ENCODE data around the gene ZNF70.

The ZNF70 gene

GRCh38 chr22:23783265-23784150 is 32.6 kb upstream of the ZNF70 start:
- Mint-ChIP-seq H3K36me3 (ENCODE audit: low read depth) (no peaks in the 10 kb centered on the region), H3K9me3 (no peaks in the 10 kb centered on the region), H3K4me1 (ENCODE audit: low read depth) (peaks cover 14% of the 10 kb centered on the region), H3K27ac (no peak overlapping the region), H3K4me3 (no peak overlapping the region), H3K27me3 (peaks cover 4% of the 10 kb centered on the region)
- intact Hi-C loops (cut with micrococcal nuclease) = loop anchor here (10.0 kb wide), 1 partner anchor 131 kb away; no protein-coding TSS in a partner anchor

GRCh38 chr22:23782703-23783102 is 31.8 kb upstream of the ZNF70 start:
- H3K4me1 Mint-ChIP-seq (ENCODE audit: low read depth) = peaks cover 10% of the 10 kb centered on the region
- no peak overlapping the region for H3K27ac Mint-ChIP-seq
- intact Hi-C loops (cut with micrococcal nuclease) = loop anchor here (10.0 kb wide), 1 partner anchor 132 kb away; no protein-coding TSS in a partner anchor
- H3K4me3 Mint-ChIP-seq = no peak overlapping the region
- H3K27me3 Mint-ChIP-seq = peaks cover 4% of the 10 kb centered on the region
- H3K36me3 Mint-ChIP-seq (ENCODE audit: low read depth) = no peaks in the 10 kb centered on the region
- H3K9me3 Mint-ChIP-seq = no peaks in the 10 kb centered on the region

- H3K9me3 Mint-ChIP-seq = no peaks in the 10 kb centered on the region
- H3K4me1 Mint-ChIP-seq (ENCODE audit: low read depth) = peaks cover 5% of the 10 kb centered on the region
- no peak overlapping the region for H3K4me3 Mint-ChIP-seq
- peaks cover 4% of the 10 kb centered on the region for H3K27me3 Mint-ChIP-seq
- H3K27ac Mint-ChIP-seq = no peak overlapping the region
- intact Hi-C loops (cut with micrococcal nuclease) = loop anchor here (10.0 kb wide), 1 partner anchor 133 kb away; no protein-coding TSS in a partner anchor
- no peaks in the 10 kb centered on the region for H3K36me3 Mint-ChIP-seq (ENCODE audit: low read depth)
These were observed 31.3 kb upstream of the ZNF70 start for GRCh38 chr22:23782252-23782651.

GRCh38 chr22:23781511-23782183 is 30.7 kb upstream of the ZNF70 start:
- Mint-ChIP-seq H3K27ac (no peak overlapping the region), H3K4me3 (no peak overlapping the region), H3K9me3 (no peaks in the 10 kb centered on the region), H3K27me3 (peaks cover 4% of the 10 kb centered on the region), H3K4me1 (ENCODE audit: low read depth) (peaks cover 3% of the 10 kb centered on the region), H3K36me3 (ENCODE audit: low read depth) (no peaks in the 10 kb centered on the region)
- intact Hi-C loops (cut with micrococcal nuclease) = loop anchor here (10.0 kb wide), 1 partner anchor 133 kb away; no protein-coding TSS in a partner anchor

GRCh38 chr22:23781065-23781464 is 30.2 kb upstream of the ZNF70 start:
- intact Hi-C loops (cut with micrococcal nuclease) = loop anchor here (10.0 kb wide), 1 partner anchor 134 kb away; no protein-coding TSS in a partner anchor
- Mint-ChIP-seq H3K4me1 (ENCODE audit: low read depth) (no peaks in the 10 kb centered on the region), H3K27me3 (peaks cover 4% of the 10 kb centered on the region), H3K4me3 (no peak overlapping the region), H3K36me3 (ENCODE audit: low read depth) (no peaks in the 10 kb centered on the region), H3K27ac (no peak overlapping the region), H3K9me3 (no peaks in the 10 kb centered on the region)

- Mint-ChIP-seq H3K36me3 (ENCODE audit: low read depth) (no peaks in the 10 kb centered on the region), H3K27ac (no peak overlapping the region), H3K9me3 (no peaks in the 10 kb centered on the region), H3K4me3 (no peak overlapping the region), H3K4me1 (ENCODE audit: low read depth) (no peaks in the 10 kb centered on the region), H3K27me3 (peaks cover 4% of the 10 kb centered on the region)
- intact Hi-C loops (cut with micrococcal nuclease) = loop anchor here (10.0 kb wide), 1 partner anchor 135 kb away; no protein-coding TSS in a partner anchor
These were observed 29.3 kb upstream of the ZNF70 start for GRCh38 chr22:23780146-23780748.

- Mint-ChIP-seq H3K9me3 (no peaks in the 10 kb centered on the region), H3K36me3 (ENCODE audit: low read depth) (no peaks in the 10 kb centered on the region), H3K4me3 (no peak overlapping the region), H3K27ac (no peak overlapping the region), H3K4me1 (ENCODE audit: low read depth) (no peaks in the 10 kb centered on the region), H3K27me3 (peaks cover 8% of the 10 kb centered on the region)
- intact Hi-C loops (cut with micrococcal nuclease) = loop anchor here (10.0 kb wide), 1 partner anchor 135 kb away; no protein-coding TSS in a partner anchor
These were observed 28.8 kb upstream of the ZNF70 start for GRCh38 chr22:23779731-23780130.

- peaks cover 11% of the 10 kb centered on the region for H3K27me3 Mint-ChIP-seq
- H3K36me3 Mint-ChIP-seq (ENCODE audit: low read depth) = no peaks in the 10 kb centered on the region
- no peaks in the 10 kb centered on the region for H3K4me1 Mint-ChIP-seq (ENCODE audit: low read depth)
- H3K4me3 Mint-ChIP-seq = no peak overlapping the region
- intact Hi-C loops (cut with micrococcal nuclease) = no loop called here
- no peaks in the 10 kb centered on the region for H3K9me3 Mint-ChIP-seq
- no peak overlapping the region for H3K27ac Mint-ChIP-seq
These were observed 28.2 kb upstream of the ZNF70 start for GRCh38 chr22:23779083-23779482.

- intact Hi-C loops (cut with micrococcal nuclease) = no loop called here
- H3K36me3 Mint-ChIP-seq (ENCODE audit: low read depth) = no peaks in the 10 kb centered on the region
- H3K27me3 Mint-ChIP-seq = peaks cover 16% of the 10 kb centered on the region
- no peaks in the 10 kb centered on the region for H3K9me3 Mint-ChIP-seq
- H3K4me3 Mint-ChIP-seq = no peak overlapping the region
- H3K4me1 Mint-ChIP-seq (ENCODE audit: low read depth) = no peaks in the 10 kb centered on the region
- H3K27ac Mint-ChIP-seq = no peak overlapping the region
These were observed 27.6 kb upstream of the ZNF70 start for GRCh38 chr22:23778577-23778900.

- no peaks in the 10 kb centered on the region for H3K9me3 Mint-ChIP-seq
- no peaks in the 10 kb centered on the region for H3K36me3 Mint-ChIP-seq (ENCODE audit: low read depth)
- intact Hi-C loops (cut with micrococcal nuclease) = no loop called here
These were observed 27.1 kb upstream of the ZNF70 start for GRCh38 chr22:23777776-23778576.

GRCh38 chr22:23775779-23776375 is 25.0 kb upstream of the ZNF70 start:
- Mint-ChIP-seq H3K27me3 (peaks cover 34% of the 10 kb centered on the region), H3K9me3 (no peaks in the 10 kb centered on the region), H3K4me1 (ENCODE audit: low read depth) (peaks cover 15% of the 10 kb centered on the region), H3K4me3 (no peak overlapping the region), H3K36me3 (ENCODE audit: low read depth) (no peaks in the 10 kb centered on the region), H3K27ac (peak overlapping the region; percentile 7)
- intact Hi-C loops (cut with micrococcal nuclease) = no loop called here

More at GRCh38 chr22:23777776-23778576, 27.1 kb upstream of the ZNF70 start:
- H3K27me3 Mint-ChIP-seq = peaks cover 22% of the 10 kb centered on the region
- no peak overlapping the region for H3K4me3 Mint-ChIP-seq
- peaks cover 4% of the 10 kb centered on the region for H3K4me1 Mint-ChIP-seq (ENCODE audit: low read depth)
- no peak overlapping the region for H3K27ac Mint-ChIP-seq

GRCh38 chr22:23774922-23775436 is 24.1 kb upstream of the ZNF70 start:
- Mint-ChIP-seq H3K27me3 (peaks cover 34% of the 10 kb centered on the region), H3K27ac (no peak overlapping the region), H3K9me3 (no peaks in the 10 kb centered on the region), H3K4me1 (ENCODE audit: low read depth) (peaks cover 16% of the 10 kb centered on the region), H3K36me3 (ENCODE audit: low read depth) (no peaks in the 10 kb centered on the region), H3K4me3 (no peak overlapping the region)
- intact Hi-C loops (cut with micrococcal nuclease) = no loop called here

Measured in dendritic cell treated with granulocyte-macrophage colony-stimulating factor and Interleukin-4, amounts not matched to agents 40 ng/mL and 50 ng/mL, for 4 days (primary cell).